Hypothalamus (tissue), 51 donors: ENCODE measurements around the gene DDX54.

Experiments used
- DNase-seq, 51 donors: peaks; one replicate each; lab custom pipeline; 2025; lab: John Stamatoyannopoulos, UW

DDX54 gene

GRCh38 chr12:113167868-113168267, 17.4 kb downstream of the DDX54 start:
- DNase-seq = no peak

DNA sequence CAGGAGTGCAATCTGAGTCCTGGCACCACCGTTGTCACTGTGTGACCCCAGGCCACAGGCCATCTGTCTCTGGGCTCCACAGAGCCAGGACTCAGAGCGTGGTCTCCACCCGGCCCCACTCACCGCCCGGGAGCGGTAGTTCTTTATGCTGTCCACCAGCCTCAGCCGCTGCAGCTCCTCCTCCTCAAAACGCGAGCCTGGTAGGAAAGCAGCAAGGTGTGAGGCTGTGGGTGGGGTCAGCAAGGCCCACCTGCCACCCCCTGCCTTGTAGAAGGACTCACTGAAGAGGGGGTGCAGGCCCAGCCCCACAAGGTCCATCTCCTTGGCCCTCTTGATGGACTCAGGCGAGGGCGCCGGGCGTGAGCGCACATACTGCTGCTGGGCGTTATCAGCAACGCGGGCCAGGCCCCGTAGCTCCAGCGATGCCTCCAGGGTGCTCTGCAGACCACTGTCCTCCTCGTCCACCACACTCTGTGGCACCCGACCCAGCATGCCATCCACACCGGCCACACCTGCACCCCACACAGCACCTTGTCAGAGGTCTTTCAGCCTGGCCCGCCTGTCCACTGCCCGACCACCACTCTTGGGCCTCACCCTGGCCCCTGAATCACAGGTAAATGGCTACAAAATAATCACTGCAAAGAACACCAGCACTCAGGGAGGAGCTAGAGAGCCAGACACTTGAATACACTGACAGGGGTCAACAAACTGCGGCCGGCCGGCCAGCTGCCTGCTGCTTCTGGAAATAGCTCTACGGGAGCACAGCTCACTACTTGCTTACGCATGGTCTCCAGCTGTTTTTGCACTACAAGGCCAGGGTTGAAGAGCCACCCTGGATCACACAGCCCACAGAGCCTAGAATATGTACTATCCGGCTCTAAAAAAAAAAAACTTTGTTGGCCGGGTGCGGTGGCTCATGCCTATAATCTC, 19.5 kb downstream of the DDX54 start:
- no peak for DNase-seq

DNA sequence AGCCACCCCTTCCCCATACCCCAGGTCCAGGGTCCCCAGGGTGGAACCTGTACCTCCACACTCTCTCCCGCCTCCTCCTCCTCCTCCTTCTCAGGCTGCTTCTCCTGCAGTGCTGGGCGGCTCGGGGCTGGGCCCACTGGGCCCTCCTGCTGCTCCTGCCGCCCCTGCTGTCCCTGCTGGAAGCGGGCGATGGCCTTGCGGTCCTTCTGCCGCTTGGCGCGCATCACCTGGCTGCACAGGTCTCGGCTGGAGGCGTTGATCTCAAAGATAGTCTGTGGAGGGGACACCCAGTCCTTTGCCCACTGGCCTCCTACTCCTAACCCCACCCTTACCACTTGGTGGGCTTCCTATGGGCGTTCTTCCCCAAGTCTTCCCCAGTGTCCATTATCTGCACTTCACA, 21.3 kb downstream of the DDX54 start:
- DNase-seq = no peak

GRCh38 chr12:113163030-113163360, 22.3 kb downstream of the DDX54 start:
- DNase-seq = no peak

DNA sequence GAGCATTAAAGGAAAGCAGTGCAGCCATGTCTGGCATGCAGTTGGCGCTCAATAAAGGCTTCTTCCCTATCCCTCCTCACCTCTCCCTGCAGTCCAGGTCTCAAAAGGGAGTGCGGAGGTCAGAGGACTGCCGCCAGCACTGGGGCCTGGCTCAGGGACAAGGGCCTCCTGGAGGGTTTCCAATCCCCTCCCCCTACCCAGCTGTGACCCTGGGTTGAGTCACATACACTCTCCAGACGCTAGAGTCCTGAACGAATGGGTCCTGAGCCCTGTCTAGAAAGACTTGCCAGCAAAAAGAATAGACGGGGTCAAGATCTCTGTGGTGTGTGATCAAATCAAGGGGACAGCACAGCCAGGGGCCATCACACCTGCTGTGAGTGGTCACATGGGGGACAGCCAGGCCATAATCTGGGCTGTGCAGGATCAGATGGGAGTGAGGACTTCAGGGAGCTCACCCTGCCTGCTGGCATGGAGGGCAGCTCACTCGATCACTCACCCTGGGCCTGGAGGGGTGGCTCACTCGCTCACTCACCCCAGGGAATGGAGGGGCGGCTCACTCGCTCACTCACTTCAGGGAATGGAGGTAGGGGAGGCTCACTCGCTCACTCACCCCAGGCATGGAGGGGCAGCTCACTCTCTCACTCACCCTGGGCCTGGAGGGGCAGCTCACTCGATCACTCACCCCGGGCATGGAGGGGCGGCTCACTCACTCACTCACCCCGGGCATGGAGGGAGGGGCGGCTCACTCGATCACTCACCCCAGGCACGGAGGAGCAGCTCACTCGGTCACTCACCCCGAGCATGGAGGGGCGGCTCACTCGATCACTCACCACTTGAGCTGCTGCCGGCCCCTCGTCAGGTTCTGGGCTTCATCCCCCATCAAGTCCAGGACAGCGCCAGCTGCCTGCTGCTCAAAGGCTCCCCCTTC, 22.9 kb downstream of the DDX54 start:
- peak in 4 of 51 donors; percentile 7 to 43 (median 16) for DNase-seq

DNA sequence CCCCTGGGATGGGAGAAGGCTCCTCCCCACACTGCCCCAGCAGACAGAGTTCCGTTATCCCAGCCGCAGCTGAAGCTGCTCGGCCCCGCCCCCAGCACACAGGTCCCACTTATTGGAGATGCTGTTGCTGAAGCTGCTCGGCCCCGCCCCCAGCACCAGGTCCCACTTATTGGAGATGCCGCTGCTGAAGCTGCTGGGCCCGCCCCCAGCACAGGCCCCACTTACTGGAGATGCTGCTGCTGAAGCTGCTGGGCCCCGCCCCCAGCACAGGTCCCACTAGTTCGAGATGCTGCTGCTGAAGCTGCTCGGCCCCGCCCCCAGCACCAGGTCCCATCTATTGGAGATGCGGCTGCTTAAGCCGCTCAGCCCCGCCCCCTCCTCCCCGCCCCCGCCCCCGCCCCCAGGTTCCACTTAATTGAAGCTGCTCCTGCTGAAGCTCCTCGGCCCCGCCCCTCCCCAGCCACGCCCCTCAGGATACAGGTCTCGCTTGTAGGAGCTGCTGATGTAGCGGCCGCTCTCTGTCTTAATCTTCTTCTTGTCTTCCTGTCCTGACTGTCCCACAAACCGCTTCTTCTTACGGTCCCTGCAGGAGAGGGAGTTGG, 23.8 kb downstream of the DDX54 start:
- peak in 33 of 51 donors; percentile 8 to 83 (median 49) for DNase-seq

DNA sequence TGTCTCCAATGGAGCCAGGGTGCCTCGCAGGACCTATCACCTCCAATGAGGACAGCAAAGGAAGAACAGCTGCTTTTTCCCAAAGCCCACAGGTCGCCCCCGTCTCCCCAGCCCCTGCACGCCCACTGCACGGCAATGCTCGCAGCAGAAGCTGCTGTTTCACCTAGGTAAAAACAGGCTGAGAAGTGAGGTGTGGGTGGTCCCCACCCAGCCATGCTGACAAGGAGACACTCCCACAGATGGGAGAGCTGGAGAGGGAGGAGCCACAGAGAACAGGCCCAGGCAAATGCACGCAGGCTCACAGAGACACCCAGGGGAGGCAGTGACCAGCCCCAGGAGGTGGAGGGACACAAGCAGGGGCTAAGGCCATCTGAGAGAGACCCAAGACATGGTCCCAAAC, 25.3 kb downstream of the DDX54 start:
- peak in 6 of 51 donors; percentile 6 to 56 (median 20) for DNase-seq

- DNase-seq = no peak
Observed at GRCh38 chr12:113158439-113159203, 26.7 kb downstream of the DDX54 start.

GRCh38 chr12:113157218-113157859, 27.9 kb downstream of the DDX54 start:
- no peak for DNase-seq

GRCh38 chr12:113155646-113156045, 29.6 kb downstream of the DDX54 start:
- DNase-seq = no peak

- DNase-seq = no peak
Observed at GRCh38 chr12:113155060-113155459, 30.2 kb downstream of the DDX54 start.

DNA sequence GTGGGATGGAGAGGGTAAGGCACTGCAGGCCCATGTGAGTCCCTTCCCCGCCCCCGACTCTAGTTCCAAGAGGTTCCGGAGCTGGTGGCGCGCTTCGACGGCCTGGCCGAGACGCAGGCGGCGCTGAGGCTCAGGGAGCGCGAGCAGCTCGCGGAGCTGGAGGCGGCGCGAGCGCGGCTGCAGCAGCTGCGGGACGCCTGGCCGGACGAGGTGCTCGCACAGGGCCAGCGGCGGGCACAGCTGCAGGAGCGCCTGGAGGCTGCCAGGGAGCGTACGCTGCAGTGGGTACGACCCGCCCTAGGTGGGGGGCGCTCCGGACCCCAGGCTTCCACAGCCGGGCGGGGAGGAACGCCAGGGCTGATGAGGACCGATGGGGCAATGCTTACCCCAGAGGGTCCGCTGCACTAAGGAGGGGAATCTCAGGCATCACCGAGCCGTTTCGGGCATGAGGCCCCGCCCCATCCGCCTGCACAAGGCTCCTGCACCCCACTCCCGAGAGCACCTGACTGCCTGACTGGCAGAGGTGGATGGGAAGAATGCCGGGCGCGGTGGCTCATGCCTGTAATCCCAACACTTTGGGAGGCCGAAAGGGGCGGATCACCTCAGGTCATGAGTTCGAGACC, 30.8 kb downstream of the DDX54 start:
- DNase-seq = peak in 3 of 51 donors; percentile 14 to 42 (median 22)

- DNase-seq = peak in 49 of 51 donors; percentile 8 to 83 (median 53)
Observed at GRCh38 chr12:113152835-113153814, 32.2 kb downstream of the DDX54 start.

- no peak for DNase-seq
Observed at GRCh38 chr12:113152196-113152834, 33.0 kb downstream of the DDX54 start.

- no peak for DNase-seq
Observed at GRCh38 chr12:113151655-113152054, 33.6 kb downstream of the DDX54 start.

GRCh38 chr12:113149361-113150150, 35.7 kb downstream of the DDX54 start, which contains the start of gene CFAP73:
CFAP73 (plus strand) TSS chr12:113149724; CDS start chr12:113149858, 134 bp downstream.
- DNase-seq = peak in 37 of 51 donors; percentile 11 to 76 (median 47)
